ENCODE results near the gene GRAP2. TPM values are rescaled to one million over a fixed set of nuclear protein-coding genes. Genes with fewer than 3 reads are reported as not detected.

The GRAP2 gene
- total RNA-seq, 1 experiment from 2014 or later = 0.54 TPM

DNA sequence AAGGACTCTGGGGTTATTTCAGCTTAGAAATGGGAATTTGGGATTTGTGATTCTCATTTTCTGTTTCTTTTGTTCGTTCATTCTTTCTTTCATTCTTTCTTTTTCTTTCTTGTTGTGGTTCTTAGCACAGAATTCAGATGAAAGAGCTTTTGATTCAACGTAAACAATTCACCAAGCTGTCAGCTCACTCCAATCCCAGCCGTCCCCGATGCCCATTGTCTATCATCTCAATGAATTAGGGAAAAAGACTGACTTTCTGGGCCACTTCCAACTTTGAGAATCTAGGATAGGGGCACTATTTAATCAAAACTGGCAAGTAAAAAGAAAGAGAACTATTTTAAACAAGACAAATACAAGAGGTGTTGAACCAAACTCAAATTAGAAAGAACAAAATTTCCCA is 34.2 kb downstream of the GRAP2 start:
- ChIA-PET POLR2A (no interaction called here), CTCF (no interaction called here)
- H3K9me3 ChIP-seq (ENCODE audit: control insufficient read depth, insufficient read depth, low read depth, low read length) = no peaks in the 10 kb centered on the region
- TF ChIP-seq, protein P1, sequence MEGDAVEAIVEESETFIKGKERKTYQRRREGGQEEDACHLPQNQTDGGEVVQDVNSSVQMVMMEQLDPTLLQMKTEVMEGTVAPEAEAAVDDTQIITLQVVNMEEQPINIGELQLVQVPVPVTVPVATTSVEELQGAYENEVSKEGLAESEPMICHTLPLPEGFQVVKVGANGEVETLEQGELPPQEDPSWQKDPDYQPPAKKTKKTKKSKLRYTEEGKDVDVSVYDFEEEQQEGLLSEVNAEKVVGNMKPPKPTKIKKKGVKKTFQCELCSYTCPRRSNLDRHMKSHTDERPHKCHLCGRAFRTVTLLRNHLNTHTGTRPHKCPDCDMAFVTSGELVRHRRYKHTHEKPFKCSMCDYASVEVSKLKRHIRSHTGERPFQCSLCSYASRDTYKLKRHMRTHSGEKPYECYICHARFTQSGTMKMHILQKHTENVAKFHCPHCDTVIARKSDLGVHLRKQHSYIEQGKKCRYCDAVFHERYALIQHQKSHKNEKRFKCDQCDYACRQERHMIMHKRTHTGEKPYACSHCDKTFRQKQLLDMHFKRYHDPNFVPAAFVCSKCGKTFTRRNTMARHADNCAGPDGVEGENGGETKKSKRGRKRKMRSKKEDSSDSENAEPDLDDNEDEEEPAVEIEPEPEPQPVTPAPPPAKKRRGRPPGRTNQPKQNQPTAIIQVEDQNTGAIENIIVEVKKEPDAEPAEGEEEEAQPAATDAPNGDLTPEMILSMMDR (IDR thresholded peaks at IDR 0.05) = no peak
- TF ChIP-seq POLR2AphosphoS5 (IDR thresholded peaks at IDR 0.05; ENCODE audit: low read depth, low read length) (no peak), SIN3A (IDR thresholded peaks at IDR 0.05; ENCODE audit: borderline replicate concordance, insufficient read depth, low read depth, low read length) (no peak), TCF7L2 (IDR thresholded peaks at IDR 0.05; ENCODE audit: low read depth, low read length) (no peak)
- TF ChIP-seq, protein P2, sequence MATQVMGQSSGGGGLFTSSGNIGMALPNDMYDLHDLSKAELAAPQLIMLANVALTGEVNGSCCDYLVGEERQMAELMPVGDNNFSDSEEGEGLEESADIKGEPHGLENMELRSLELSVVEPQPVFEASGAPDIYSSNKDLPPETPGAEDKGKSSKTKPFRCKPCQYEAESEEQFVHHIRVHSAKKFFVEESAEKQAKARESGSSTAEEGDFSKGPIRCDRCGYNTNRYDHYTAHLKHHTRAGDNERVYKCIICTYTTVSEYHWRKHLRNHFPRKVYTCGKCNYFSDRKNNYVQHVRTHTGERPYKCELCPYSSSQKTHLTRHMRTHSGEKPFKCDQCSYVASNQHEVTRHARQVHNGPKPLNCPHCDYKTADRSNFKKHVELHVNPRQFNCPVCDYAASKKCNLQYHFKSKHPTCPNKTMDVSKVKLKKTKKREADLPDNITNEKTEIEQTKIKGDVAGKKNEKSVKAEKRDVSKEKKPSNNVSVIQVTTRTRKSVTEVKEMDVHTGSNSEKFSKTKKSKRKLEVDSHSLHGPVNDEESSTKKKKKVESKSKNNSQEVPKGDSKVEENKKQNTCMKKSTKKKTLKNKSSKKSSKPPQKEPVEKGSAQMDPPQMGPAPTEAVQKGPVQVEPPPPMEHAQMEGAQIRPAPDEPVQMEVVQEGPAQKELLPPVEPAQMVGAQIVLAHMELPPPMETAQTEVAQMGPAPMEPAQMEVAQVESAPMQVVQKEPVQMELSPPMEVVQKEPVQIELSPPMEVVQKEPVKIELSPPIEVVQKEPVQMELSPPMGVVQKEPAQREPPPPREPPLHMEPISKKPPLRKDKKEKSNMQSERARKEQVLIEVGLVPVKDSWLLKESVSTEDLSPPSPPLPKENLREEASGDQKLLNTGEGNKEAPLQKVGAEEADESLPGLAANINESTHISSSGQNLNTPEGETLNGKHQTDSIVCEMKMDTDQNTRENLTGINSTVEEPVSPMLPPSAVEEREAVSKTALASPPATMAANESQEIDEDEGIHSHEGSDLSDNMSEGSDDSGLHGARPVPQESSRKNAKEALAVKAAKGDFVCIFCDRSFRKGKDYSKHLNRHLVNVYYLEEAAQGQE (IDR thresholded peaks at IDR 0.05; ENCODE audit: insufficient read depth in 1 of 2, low read depth in 2 of 2, low read length in 1 of 2) = no peak
- no peak overlapping the region for H3K4me3 ChIP-seq (ENCODE audit: low read depth in 2 of 2, low read length in 2 of 2)
- ATAC-seq (no peak), DNase-seq (ENCODE audit: low read depth, low spot score) (no peak)
- no peak overlapping the region for H3K27ac ChIP-seq (ENCODE audit: low read length)
- no peaks in the 10 kb centered on the region for H3K4me1 ChIP-seq (ENCODE audit: control insufficient read depth, insufficient read depth, low read length)
- no peaks in the 10 kb centered on the region for H3K36me3 ChIP-seq (ENCODE audit: control insufficient read depth, insufficient read depth, low read length)
- H3K27me3 ChIP-seq (ENCODE audit: control insufficient read depth, insufficient read depth, low read length) = peaks cover 9% of the 10 kb centered on the region
- intact Hi-C loops (cut with micrococcal nuclease; ENCODE audit: unreplicated experiment) (no loop called here), in situ Hi-C loops (cut with HindIII; ENCODE audit: low pct_unique_long_range_greater_than_20kb, low sequenced_read_pairs) (no loop called here)
- BruUV-seq (replicated peaks) = no TSS peak

DNA sequence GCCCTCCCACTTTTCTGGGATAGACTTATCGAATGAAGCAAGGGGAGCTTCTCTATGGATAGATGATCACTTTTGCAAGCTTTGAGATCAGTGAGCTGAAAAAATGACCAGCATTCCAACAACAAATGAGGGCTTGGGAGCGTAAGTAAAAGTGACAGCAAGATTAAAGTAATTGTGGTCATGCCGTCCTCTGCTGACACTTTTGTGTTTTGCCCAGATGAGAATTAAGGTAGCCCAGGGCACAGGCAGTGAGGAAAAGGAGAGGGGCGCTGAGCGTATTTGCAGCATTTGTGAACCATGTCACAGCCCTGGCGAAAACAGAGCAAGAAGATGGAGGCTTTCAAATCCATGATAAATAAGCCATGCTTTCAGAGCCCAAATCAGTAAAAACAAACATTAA is 34.7 kb downstream of the GRAP2 start:
- H3K4me1 ChIP-seq (ENCODE audit: control insufficient read depth, insufficient read depth, low read length) = no peaks in the 10 kb centered on the region
- no peaks in the 10 kb centered on the region for H3K9me3 ChIP-seq (ENCODE audit: control insufficient read depth, insufficient read depth, low read depth, low read length)
- ChIA-PET CTCF (no interaction called here), POLR2A (no interaction called here)
- no peaks in the 10 kb centered on the region for H3K36me3 ChIP-seq (ENCODE audit: control insufficient read depth, insufficient read depth, low read length)
- in situ Hi-C loops (cut with HindIII; ENCODE audit: low pct_unique_long_range_greater_than_20kb, low sequenced_read_pairs) (no loop called here), intact Hi-C loops (cut with micrococcal nuclease; ENCODE audit: unreplicated experiment) (no loop called here)
- TF ChIP-seq TCF7L2 (IDR thresholded peaks at IDR 0.05; ENCODE audit: low read depth, low read length) (no peak), POLR2AphosphoS5 (IDR thresholded peaks at IDR 0.05; ENCODE audit: low read depth, low read length) (no peak), SIN3A (IDR thresholded peaks at IDR 0.05; ENCODE audit: borderline replicate concordance, insufficient read depth, low read depth, low read length) (no peak)
- TF ChIP-seq, protein P1 (IDR thresholded peaks at IDR 0.05) = no peak
- TF ChIP-seq, protein P2 (IDR thresholded peaks at IDR 0.05; ENCODE audit: insufficient read depth in 1 of 2, low read depth in 2 of 2, low read length in 1 of 2) = no peak
- ATAC-seq (no peak), DNase-seq (ENCODE audit: low read depth, low spot score) (no peak)
- H3K27ac ChIP-seq (ENCODE audit: low read length) = no peak overlapping the region
- no peak overlapping the region for H3K4me3 ChIP-seq (ENCODE audit: low read depth in 2 of 2, low read length in 2 of 2)
- H3K27me3 ChIP-seq (ENCODE audit: control insufficient read depth, insufficient read depth, low read length) = peaks cover 6% of the 10 kb centered on the region
- BruUV-seq (replicated peaks) = no TSS peak

Measured in Panc1 (cell line).